Fibroblast of gingiva (primary cell): ENCODE data around the gene SMYD2.

Experiments used
- DNase-seq: peaks from one replicate; pipeline ENCODE4 v3.0.0-alpha.2; 2011; ENCODE audit warnings: low read depth

SMYD2 gene

GRCh38 chr1:214303141-214303930 lies 22.4 kb downstream of the SMYD2 start:
- no peak for DNase-seq

DNA sequence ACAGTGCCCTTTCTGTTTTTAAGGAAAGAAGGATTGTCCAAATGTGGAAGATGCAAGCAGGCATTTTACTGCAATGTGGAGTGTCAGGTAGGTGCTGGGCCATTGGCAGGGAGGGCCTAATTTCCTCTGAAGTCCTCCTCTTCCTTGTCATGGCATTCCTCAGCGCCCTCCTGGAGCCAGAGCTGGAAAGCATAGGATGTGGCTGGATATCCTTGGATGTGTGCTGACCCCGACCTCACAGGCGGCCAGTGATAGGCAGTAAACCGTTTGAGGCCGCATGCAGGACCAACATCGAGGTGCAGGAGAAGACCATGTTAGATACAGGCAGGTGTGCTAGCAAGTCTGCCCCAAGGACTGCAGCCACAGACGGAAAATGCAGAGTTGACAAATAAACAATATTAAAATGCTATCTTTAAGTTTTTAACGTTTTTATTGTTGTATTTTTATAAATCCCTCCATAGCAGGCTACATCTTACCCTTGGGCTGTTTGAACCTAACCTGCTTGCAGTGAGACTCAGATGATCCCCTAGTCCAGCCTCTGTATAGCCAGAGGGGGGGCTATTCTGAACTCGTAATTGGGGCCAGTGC lies 24.3 kb downstream of the SMYD2 start:
- DNase-seq: no peak

- no peak for DNase-seq
Measured at GRCh38 chr1:214306269-214306668, 25.3 kb downstream of the SMYD2 start.

GRCh38 chr1:214310010-214310409 lies 29.1 kb downstream of the SMYD2 start:
- peak; percentile 21 for DNase-seq

DNA sequence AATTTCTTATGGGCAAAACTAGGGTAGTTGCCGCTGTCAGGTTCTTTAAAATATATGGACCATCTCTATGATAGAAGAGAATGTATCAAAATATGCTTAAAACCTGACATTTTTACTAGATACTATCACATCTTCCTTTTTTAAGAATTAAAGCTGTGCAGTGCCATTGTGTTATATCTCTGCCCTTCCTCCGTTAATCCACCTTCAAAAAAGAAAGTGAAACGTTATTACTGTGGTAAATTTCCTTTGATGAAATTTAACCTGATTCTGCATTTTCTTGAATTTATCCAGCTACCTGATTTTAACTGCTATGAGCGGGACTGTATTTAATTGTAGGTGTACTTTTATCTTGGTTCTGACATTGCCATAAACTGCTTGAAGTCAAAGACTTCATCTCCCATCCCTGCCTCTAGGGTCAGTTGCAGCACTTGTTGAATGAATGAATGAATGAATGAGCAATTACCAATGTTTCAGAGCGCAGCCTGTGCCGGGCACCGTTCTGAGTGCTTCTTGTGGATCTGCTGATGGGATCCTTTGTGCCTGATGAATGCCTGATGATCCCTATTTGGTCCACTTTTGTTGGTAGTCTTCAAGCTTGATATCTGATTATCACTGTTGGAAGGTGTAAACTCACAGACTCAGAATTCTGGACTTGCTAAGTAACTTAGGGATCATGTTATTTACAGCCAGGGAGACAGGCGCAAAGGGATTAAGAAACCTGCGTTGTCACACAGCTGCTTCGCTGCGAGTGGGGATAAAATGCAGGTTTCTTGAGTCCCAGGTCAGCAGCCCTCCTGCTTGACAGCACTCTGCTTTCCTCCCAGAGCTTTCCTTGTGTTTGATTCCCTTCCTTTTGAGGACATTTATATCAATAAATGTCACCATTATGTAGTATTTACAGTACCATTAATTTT lies 30.1 kb downstream of the SMYD2 start:
- no peak for DNase-seq

GRCh38 chr1:214312530-214313051 lies 31.6 kb downstream of the SMYD2 start:
- no peak for DNase-seq

GRCh38 chr1:214314178-214314843 lies 33.4 kb downstream of the SMYD2 start:
- DNase-seq: no peak

DNA sequence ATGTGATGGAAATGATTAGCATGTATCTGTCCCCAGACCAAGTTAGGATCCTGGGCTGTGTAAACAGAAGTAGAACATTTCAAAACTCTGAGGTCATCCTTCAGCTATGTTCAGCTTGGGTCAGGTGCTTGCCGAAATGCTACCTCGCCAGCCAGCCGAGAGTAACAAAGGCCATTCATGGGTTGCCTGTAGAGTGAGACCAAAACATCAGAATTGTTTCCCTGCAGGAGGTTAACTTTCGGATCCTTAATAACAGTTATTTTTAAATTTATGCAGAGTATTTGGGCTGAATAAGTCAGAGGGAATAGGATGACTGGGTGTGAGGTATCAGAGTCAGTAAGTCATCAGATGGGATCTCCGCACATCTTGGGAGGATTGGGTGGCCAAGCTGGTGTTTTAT lies 35.6 kb downstream of the SMYD2 start:
- DNase-seq: no peak

DNA sequence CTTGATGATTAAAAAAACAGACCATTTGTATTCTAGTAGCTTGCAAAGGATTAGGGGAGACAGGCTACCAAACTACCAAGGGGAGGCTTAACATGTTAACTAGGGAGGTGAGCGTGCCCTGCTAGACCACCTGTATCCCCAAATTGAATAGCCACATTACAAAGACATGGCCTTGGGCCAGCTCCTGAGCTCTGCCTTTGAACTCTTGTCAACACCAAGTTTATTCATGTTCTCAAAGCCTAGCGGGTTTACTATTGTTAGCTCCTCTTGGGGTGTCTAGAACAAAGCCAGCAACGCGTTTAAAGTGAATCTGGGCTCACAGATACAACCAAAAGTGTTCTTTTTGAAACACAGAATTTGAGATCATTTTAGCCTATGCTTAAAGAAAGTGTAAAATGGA lies 36.3 kb downstream of the SMYD2 start:
- DNase-seq: no peak

- no peak for DNase-seq
Measured at GRCh38 chr1:214317734-214318133, 36.8 kb downstream of the SMYD2 start.

- no peak for DNase-seq
Measured at GRCh38 chr1:214318356-214318755, 37.4 kb downstream of the SMYD2 start.

- DNase-seq: no peak
Measured at GRCh38 chr1:214318956-214319736, 38.2 kb downstream of the SMYD2 start.

- DNase-seq: no peak
Measured at GRCh38 chr1:214319938-214320337, 39.0 kb downstream of the SMYD2 start.

DNA sequence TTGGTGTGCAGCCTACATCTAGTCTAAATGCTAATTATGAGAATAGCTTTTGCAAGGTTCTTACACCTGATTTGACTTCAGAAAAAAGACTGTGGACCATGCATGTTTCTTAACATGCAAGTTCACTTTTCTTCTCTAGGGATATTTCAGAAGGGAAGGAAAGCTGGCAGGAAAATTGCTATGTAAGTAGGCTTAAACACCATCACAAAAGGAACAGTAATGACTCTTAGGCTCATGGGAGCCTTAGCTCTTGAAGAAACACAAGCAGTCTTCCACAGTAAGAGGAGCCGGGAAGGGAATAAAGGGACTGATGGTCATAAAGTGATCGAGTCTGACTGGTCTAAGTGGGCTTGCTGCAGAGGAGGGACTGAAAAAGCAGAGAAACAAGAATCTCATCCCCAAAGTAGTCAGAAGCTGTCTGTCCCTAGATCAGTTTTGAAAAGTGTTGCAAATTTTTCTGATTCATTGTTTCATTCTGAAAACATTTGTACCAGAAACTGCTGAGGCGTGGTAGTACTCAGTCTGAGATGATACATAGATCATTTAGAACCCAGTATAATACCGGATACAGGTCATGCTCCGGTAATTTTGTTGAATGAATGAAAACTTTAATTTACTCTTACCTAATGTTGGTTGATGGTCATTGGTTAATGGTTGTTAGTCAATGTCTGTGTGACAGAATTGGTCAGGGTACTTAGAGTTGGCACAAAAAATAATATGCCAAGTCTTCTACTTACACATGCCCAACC lies 40.9 kb downstream of the SMYD2 start:
- DNase-seq: no peak

GRCh38 chr1:214324896-214325800 lies 44.2 kb downstream of the SMYD2 start:
- DNase-seq: no peak

DNA sequence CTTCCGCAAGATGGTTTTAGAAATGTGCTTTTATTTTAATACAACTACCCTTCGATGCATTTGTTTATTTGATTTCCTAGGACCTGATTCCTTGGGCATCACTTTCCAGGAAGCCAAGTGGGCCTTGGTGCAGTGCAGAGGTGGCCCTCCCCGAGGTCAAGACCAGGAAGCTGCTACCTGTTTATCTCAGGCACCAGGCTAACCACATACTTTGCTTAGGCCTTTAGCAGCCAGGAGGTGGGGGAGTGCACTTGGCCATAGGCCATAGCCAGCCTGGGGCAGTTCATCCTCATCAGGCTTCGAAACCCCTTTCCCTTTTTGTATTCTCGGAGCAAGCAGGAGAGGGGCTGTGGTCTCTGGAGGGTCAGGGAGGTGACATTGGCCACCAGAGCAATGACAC lies 45.4 kb downstream of the SMYD2 start:
- DNase-seq: no peak

GRCh38 chr1:214327514-214327913 lies 46.6 kb downstream of the SMYD2 start:
- no peak for DNase-seq

DNA sequence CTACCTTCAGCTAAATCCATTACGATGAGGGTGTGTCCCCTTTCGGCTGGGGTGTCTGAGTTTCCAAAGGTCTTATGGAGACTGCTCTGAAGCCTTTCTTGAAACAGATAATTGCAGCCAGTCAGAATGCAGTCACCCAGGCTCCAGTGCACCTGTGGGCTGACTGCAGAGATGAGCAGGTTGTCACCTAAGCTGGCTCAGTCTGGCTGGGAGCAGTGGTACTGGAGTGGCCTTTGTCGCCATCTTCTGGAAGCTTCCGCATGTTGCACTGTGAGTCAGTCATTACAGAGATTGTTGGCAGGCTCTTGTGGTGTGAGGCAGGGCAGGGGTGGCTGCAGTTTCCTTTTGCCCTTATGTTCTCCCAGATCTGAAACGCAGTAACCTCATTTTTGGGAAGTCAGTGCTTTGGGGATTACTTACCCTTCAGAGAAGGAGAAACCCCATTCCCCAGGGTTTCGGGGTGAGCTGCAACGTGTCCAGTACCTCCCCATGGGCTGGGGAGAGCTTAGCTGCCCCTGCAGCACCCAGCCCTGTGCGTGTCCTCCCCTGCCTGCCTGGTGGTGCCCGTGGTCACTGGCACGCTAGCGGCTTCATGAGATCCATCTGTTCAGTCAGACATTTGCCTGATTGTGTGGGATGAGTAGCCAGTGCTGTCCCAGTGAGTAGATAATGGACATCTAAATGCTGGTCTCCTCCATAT lies 48.0 kb downstream of the SMYD2 start:
- peak; percentile 67 for DNase-seq
